Measurements from ENCODE around the gene AATK.

Gene AATK

GRCh38 chr17:81195941-81196495, 30.0 kb upstream of the AATK start:
- no peak for DNase-seq (ENCODE audit: low read depth in 2 of 3, low spot score in 1 of 3)

GRCh38 chr17:81194941-81195901, 29.2 kb upstream of the AATK start:
- DNase-seq (ENCODE audit: low read depth in 2 of 3, low spot score in 1 of 3), result no peak

- no peak for DNase-seq (ENCODE audit: low read depth in 2 of 3, low spot score in 1 of 3)
Measured at GRCh38 chr17:81194225-81194760, 28.3 kb upstream of the AATK start.

- DNase-seq (ENCODE audit: low read depth in 2 of 3, low spot score in 1 of 3), result no peak
Measured at GRCh38 chr17:81193470-81194224, 27.6 kb upstream of the AATK start.

- DNase-seq (ENCODE audit: low read depth in 2 of 3, low spot score in 1 of 3), result no peak
Measured at GRCh38 chr17:81193051-81193410, 27.0 kb upstream of the AATK start.

- DNase-seq (ENCODE audit: low read depth in 2 of 3, low spot score in 1 of 3), result no peak
Measured at GRCh38 chr17:81192386-81193050, 26.5 kb upstream of the AATK start.

GRCh38 chr17:81191646-81192045, 25.6 kb upstream of the AATK start:
- DNase-seq (ENCODE audit: low read depth in 2 of 3, low spot score in 1 of 3), result no peak

- no peak for DNase-seq (ENCODE audit: low read depth in 2 of 3, low spot score in 1 of 3)
Measured at GRCh38 chr17:81191116-81191515, 25.1 kb upstream of the AATK start.

GRCh38 chr17:81190591-81190990, 24.6 kb upstream of the AATK start:
- no peak for DNase-seq (ENCODE audit: low read depth in 2 of 3, low spot score in 1 of 3)

GRCh38 chr17:81189670-81190530, 23.9 kb upstream of the AATK start:
- no peak for DNase-seq (ENCODE audit: low read depth in 2 of 3, low spot score in 1 of 3)

- no peak for DNase-seq (ENCODE audit: low read depth in 2 of 3, low spot score in 1 of 3)
Measured at GRCh38 chr17:81189016-81189415, 23.0 kb upstream of the AATK start.

GRCh38 chr17:81188491-81188840, 22.4 kb upstream of the AATK start:
- no peak for DNase-seq (ENCODE audit: low read depth in 2 of 3, low spot score in 1 of 3)

- DNase-seq (ENCODE audit: low read depth in 2 of 3, low spot score in 1 of 3), result no peak
Measured at GRCh38 chr17:81187586-81188490, 21.8 kb upstream of the AATK start.

- DNase-seq (ENCODE audit: low read depth in 2 of 3, low spot score in 1 of 3), result no peak
Measured at GRCh38 chr17:81187120-81187519, 21.1 kb upstream of the AATK start.

GRCh38 chr17:81186203-81186602, 20.2 kb upstream of the AATK start:
- DNase-seq (ENCODE audit: low read depth in 2 of 3, low spot score in 1 of 3), result no peak

GRCh38 chr17:81184555-81184954, 18.5 kb upstream of the AATK start:
- no peak for DNase-seq (ENCODE audit: low read depth in 2 of 3, low spot score in 1 of 3)

GRCh38 chr17:81183807-81184206, 17.8 kb upstream of the AATK start:
- DNase-seq (ENCODE audit: low read depth in 2 of 3, low spot score in 1 of 3), result no peak

- DNase-seq (ENCODE audit: low read depth in 2 of 3, low spot score in 1 of 3), result no peak
Measured at GRCh38 chr17:81183316-81183715, 17.3 kb upstream of the AATK start.

- DNase-seq (ENCODE audit: low read depth in 2 of 3, low spot score in 1 of 3), result no peak
Measured at GRCh38 chr17:81182596-81182995, 16.6 kb upstream of the AATK start.

All from stimulated activated CD4-positive, alpha-beta T cell treated with anti-CD3 and anti-CD28 coated beads, Interleukin-12 subunit alpha, Interleukin-12 subunit beta, amount 100 ng/mL, for 48 hours (primary cell).